Epithelial cell of umbilical artery (primary cell): ENCODE data around the gene TOP2A. TPM values are rescaled to one million over a fixed set of nuclear protein-coding genes. Genes with fewer than 3 reads are reported as not detected.

Source experiments
- total RNA-seq: library from RNA; depleted of rRNA; stranded (reverse); fragments of >200 nt; gene quantifications from 2 replicates; pipeline ENCODE4 v1.2.3, GENCODE V29; 2014

TOP2A gene
- 77.6 and 118 TPM in 2 replicates for total RNA-seq

GRCh38 chr17:40417609-40418427 lies at the start of gene TOP2A:
TSS of gene TOP2A (minus strand) at chr17:40417896. CDS start at chr17:40417791, 105 bp downstream.

GRCh38 chr17:40443196-40443987 lies 25.7 kb upstream of the TOP2A start, which contains the start of gene IGFBP4:
TSS of gene IGFBP4 (plus strand) at chr17:40443450. CDS start at chr17:40443736, 286 bp downstream.

GRCh38 chr17:40364121-40364861 lies 53.4 kb downstream of the TOP2A start, which contains the start of gene GJD3:
TSS of gene GJD3 (minus strand) at chr17:40364737. CDS start at chr17:40363815, 922 bp downstream.

Other genes with a start within 250 kb of the TOP2A start
- 0.91 and 2.9 TPM in 2 replicates for gene RAPGEFL1, start 240.4 kb downstream of the TOP2A start, total RNA-seq
- 3.6 and 4.4 TPM in 2 replicates for gene WIPF2, start 198.6 kb downstream of the TOP2A start, total RNA-seq
- 22.4 and 45.3 TPM in 2 replicates for gene CDC6, start 130.0 kb downstream of the TOP2A start, total RNA-seq
- 7.8 and 8.5 TPM in 2 replicates for gene RARA, start 108.7 kb downstream of the TOP2A start, total RNA-seq
- 0.97 TPM in 1 of 2 replicates, not detected in the other for gene GJD3, start 53.2 kb downstream of the TOP2A start, total RNA-seq
- gene IGFBP4, start 25.6 kb upstream of the TOP2A start, total RNA-seq = 122 and 144 TPM in 2 replicates
- gene TNS4, start 83.7 kb upstream of the TOP2A start, total RNA-seq = not detected in 2 replicates
- gene CCR7, start 147.6 kb upstream of the TOP2A start, total RNA-seq = not detected in 2 replicates
- gene SMARCE1, start 229.9 kb upstream of the TOP2A start, total RNA-seq = 71.5 and 90.7 TPM in 2 replicates
- gene KRT222, start 247.3 kb upstream of the TOP2A start, total RNA-seq = not detected in 2 replicates